K562 (cell line): ENCODE measurements around the gene DAB2. TPM values are rescaled to one million over a fixed set of nuclear protein-coding genes. Genes with fewer than 3 reads are reported as not detected.

ENCODE experiments used
- ATAC-seq: fragments of 200-7000 bp; cut with Tn5 transposase; 3 replicates; pipeline ENCODE4 v1.9.1; 2020; ENCODE audit warnings: moderate library complexity
- BruUV-seq: library from RNA; stranded (reverse); fragments of 400-500 nt; replicated peaks from 2 replicates; lab custom pipeline; 2021; lab: Mats Ljungman, UMichigan
- CTCF ChIA-PET: fragments of 300-600 bp; formaldehyde crosslinking; extraction: SDS; loops from one replicate; lab custom pipeline; 2021; ENCODE audit warnings: low intra/inter-chr PET ratio; lab: Yijun Ruan, JAX
- POLR2A ChIA-PET: fragments of 300-600, 350-650 bp; sonication (Branson Sonifier 250); formaldehyde crosslinking; extraction: SDS; loops from one replicate; lab custom pipeline; 2021; ENCODE audit warnings: antibody characterized with exemption, inconsistent platforms; lab: Yijun Ruan, JAX
- DNase-seq, 4 experiments: peaks; one replicate each; pipeline versions ENCODE4 v3.0.0 to v3.0.0-alpha.2; 2011 to 2018; ENCODE audit warnings: low spot score in 3 of 4, mixed read lengths in 3 of 4; ENCODE audit errors: extremely low read depth in 1 of 4
- FAIRE-seq: peaks from 2 replicates; lab custom pipeline; 2011; peaks lifted over from hg19 to GRCh38; lab: Jason Lieb, UNC
- H2AFZ ChIP-seq: 2 replicates; pipeline ENCODE4 v1.6.0; 2011; ENCODE audit warnings: low read depth, low read length, control low read depth, inconsistent platforms
- H3K27ac ChIP-seq: fragments of 200-600 bp; 3 replicates; pipeline ENCODE4 v1.8.0; 2011; ENCODE audit warnings: low read depth, mild to moderate bottlenecking, control low read depth, inconsistent platforms, low read length, moderate library complexity, mixed read lengths; ENCODE audit errors: extremely low read depth
- H3K27me3 ChIP-seq, 2 experiments: fragments of 300-600 bp in 1 of 2; 2 replicates in 1 of 2; 3 replicates in 1 of 2; pipeline versions ENCODE4 v1.6.0 to v1.8.0; 2011; ENCODE audit warnings: inconsistent platforms in 2 of 2, low read length in 2 of 2, mild to moderate bottlenecking in 1 of 2, mixed read lengths in 1 of 2, moderate library complexity in 1 of 2; ENCODE audit not compliant: control insufficient read depth in 2 of 2, insufficient read depth in 2 of 2
- H3K36me3 ChIP-seq: fragments of 300-600 bp; 3 replicates; pipeline ENCODE4 v1.8.0; 2011; ENCODE audit warnings: mild to moderate bottlenecking, low read length, inconsistent platforms; ENCODE audit not compliant: control insufficient read depth, insufficient read depth
- H3K4me1 ChIP-seq, 2 experiments: fragments of 200-600 bp in 1 of 2; replicated peaks in 1 of 2; 2 replicates in 1 of 2; 3 replicates in 1 of 2; pipeline versions ENCODE4 v1.5.1 to v1.8.0; 2011; ENCODE audit warnings: inconsistent platforms in 2 of 2, low read length in 2 of 2, mild to moderate bottlenecking in 1 of 2, mixed read lengths in 1 of 2, moderate library complexity in 1 of 2; ENCODE audit not compliant: control insufficient read depth in 2 of 2, insufficient read depth in 2 of 2
- H3K4me2 ChIP-seq: 2 replicates; pipeline ENCODE4 v1.6.1; 2011; ENCODE audit warnings: low read length, control low read depth, inconsistent platforms, mixed read lengths; ENCODE audit not compliant: insufficient read depth
- H3K4me3 ChIP-seq: fragments of 200-600 bp; sonication (generic), shearing (Covaris generic); 2 replicates; pipeline ENCODE4 v1.5.1; 2016; ENCODE audit warnings: control low read depth, inconsistent platforms
- H3K79me2 ChIP-seq: fragments of 200-600 bp; 3 replicates; pipeline ENCODE4 v1.8.0; 2011; ENCODE audit warnings: low read length, inconsistent platforms; ENCODE audit not compliant: control insufficient read depth, insufficient read depth
- H3K9ac ChIP-seq, 2 experiments: 2 replicates each; pipeline versions ENCODE4 v1.6.0 to v1.6.1; 2011; ENCODE audit warnings: low read depth in 2 of 2, low read length in 2 of 2, control low read depth in 1 of 2, inconsistent platforms in 1 of 2, mild to moderate bottlenecking in 1 of 2, mixed read lengths in 1 of 2; ENCODE audit not compliant: insufficient read depth in 1 of 2
- H3K9me1 ChIP-seq: one replicate; pipeline ENCODE4 v1.6.0; 2011; ENCODE audit warnings: inconsistent platforms, mild to moderate bottlenecking, low read length, moderate library complexity; ENCODE audit not compliant: control insufficient read depth, insufficient read depth
- H3K9me3 ChIP-seq: replicated peaks from 2 replicates; pipeline ENCODE4 v1.5.1; 2011; ENCODE audit warnings: low read depth, low read length, inconsistent platforms; ENCODE audit not compliant: control insufficient read depth, insufficient read depth
- H4K20me1 ChIP-seq: replicated peaks from 2 replicates; pipeline ENCODE4 v1.6.1; 2011; ENCODE audit warnings: low read length, inconsistent platforms, mixed read lengths; ENCODE audit not compliant: control insufficient read depth, insufficient read depth
- ARHGAP35 ChIP-seq: fragments of 450-650 bp; IDR thresholded peaks from 2 replicates; pipeline ENCODE4 v1.6.1; 2018; ENCODE audit not compliant: partially characterized antibody
- CEBPB ChIP-seq: fragments of 450-650 bp; IDR thresholded peaks from 2 replicates; pipeline ENCODE4 v1.6.1; 2016; ENCODE audit warnings: missing genetic modification characterization, missing compliant biosample characterization
- HNRNPH1 ChIP-seq: fragments of 200-400 bp; formaldehyde crosslinking; optimal IDR thresholded peaks from 2 replicates; pipeline ENCODE3; 2017; ENCODE audit warnings: low read depth, mild to moderate bottlenecking, low read length, moderate library complexity
- NELFE ChIP-seq: IDR thresholded peaks from 2 replicates; pipeline ENCODE4 v1.6.1; 2011; ENCODE audit warnings: mild to moderate bottlenecking; ENCODE audit not compliant: insufficient read depth, insufficient read length
- NFE2L1 ChIP-seq: fragments of 450-650 bp; IDR thresholded peaks from 2 replicates; pipeline ENCODE4 v1.6.1; 2016; ENCODE audit warnings: missing genetic modification characterization, low read depth, mild to moderate bottlenecking, missing compliant biosample characterization, moderate library complexity, borderline replicate concordance
- POLR3A ChIP-seq: IDR thresholded peaks from 2 replicates; pipeline ENCODE4 v1.6.1; 2011; ENCODE audit warnings: borderline replicate concordance, mild to moderate bottlenecking, moderate library complexity; ENCODE audit not compliant: insufficient read length, insufficient read depth; ENCODE audit errors: extremely low read depth
- RAD21 ChIP-seq, 2 experiments: fragments of 250-450 bp in 1 of 2; fragments of 450-650 bp in 1 of 2; sonication (Bioruptor Pico) in 1 of 2; formaldehyde crosslinking in 1 of 2; IDR thresholded peaks in 1 of 2; conservative IDR thresholded peaks in 1 of 2; 2 replicates each; pipeline versions ENCODE4 v1.4.0 to v1.8.0; 2020 to 2022; ENCODE audit warnings: mild to moderate bottlenecking in 2 of 2, moderate library complexity in 1 of 2
- RFX1 ChIP-seq: fragments of 450-650 bp; IDR thresholded peaks from 2 replicates; pipeline ENCODE4 v1.6.1; 2016; ENCODE audit warnings: mild to moderate bottlenecking, moderate library complexity
- SFPQ ChIP-seq: fragments of 200-400 bp; formaldehyde crosslinking; IDR thresholded peaks from 2 replicates; pipeline ENCODE4 v1.6.1; 2017; ENCODE audit warnings: mild to moderate bottlenecking, low read depth, low read length, moderate library complexity
- YY1 ChIP-seq, 3 experiments: IDR thresholded peaks; 2 replicates each; pipeline ENCODE4 v1.6.1; 2011; ENCODE audit warnings: low read length in 2 of 3, mild to moderate bottlenecking in 2 of 3, moderate library complexity in 2 of 3, borderline replicate concordance in 1 of 3, control low read depth in 1 of 3, low read depth in 1 of 3; ENCODE audit not compliant: insufficient read depth in 3 of 3, insufficient replicate concordance in 2 of 3, control insufficient read depth in 1 of 3, insufficient read length in 1 of 3; ENCODE audit errors: extremely low read depth in 1 of 3
- ZNF140 ChIP-seq: fragments of 250-450 bp; sonication (Bioruptor Pico); IDR thresholded peaks from 2 replicates; pipeline ENCODE4 v1.8.0; 2021; ENCODE audit warnings: moderate library complexity, mild to moderate bottlenecking, inconsistent platforms
- ZNF175 ChIP-seq: fragments of 200-800 bp; sonication (Bioruptor generic); IDR thresholded peaks from 2 replicates; pipeline ENCODE4 v1.6.1; 2016; ENCODE audit warnings: low read depth, mild to moderate bottlenecking, missing genetic modification characterization, missing compliant biosample characterization
- ZNF655 ChIP-seq: fragments of 250-450 bp; sonication (Bioruptor Pico); IDR thresholded peaks from 2 replicates; pipeline ENCODE4 v1.5.0; 2021
- ZNF696 ChIP-seq: fragments of 250-450 bp; sonication (Bioruptor Pico); conservative IDR thresholded peaks from 2 replicates; pipeline ENCODE4 v1.4.0; 2020; ENCODE audit warnings: mild to moderate bottlenecking, moderate library complexity
- WGBS: fragments of 100-300 bp; shearing (Covaris generic); methylation state at CpG from one replicate; pipeline ENCODE4 v1.1.6; 2016; ENCODE audit warnings: low coverage, mixed read lengths; ENCODE audit not compliant: insufficient coverage; ENCODE audit errors: missing lambda C conversion rate; 5-methylcytosine and 5-hydroxymethylcytosine counted together
- in situ Hi-C: fragments of 300-500 bp; cut with MboI; formaldehyde crosslinking; loops from 4 replicates; pipeline ENCODE4 v1.15.0; 2018; ENCODE audit warnings: inconsistent platforms, mixed read lengths
- intact Hi-C: fragments of 100-400 bp; cut with micrococcal nuclease; formaldehyde crosslinking; loops from 2 replicates; pipeline ENCODE4 v1.14.2; 2022
- polyA plus RNA-seq, 8 experiments: library from polyadenylated mRNA; depleted of rRNA in 4 of 8; stranded (reverse) in 5 of 8; unstranded in 3 of 8; fragments of >200 nt; fragmentation: Nextera tagmentation in 2 of 8; fragmentation: Illumina TruSeq in 1 of 8; extraction: Ambion mirVana in 2 of 8; extraction: Trizol in 1 of 8; gene quantifications; 2 replicates each; pipeline versions ENCODE4 v1.2.1 to v1.2.3, GENCODE V29; 2011 to 2014; ENCODE audit warnings: inconsistent platforms in 1 of 8, missing spikeins in 1 of 8
- total RNA-seq, 7 experiments: library from RNA; depleted of rRNA in 6 of 7; stranded (reverse); fragments of >200 nt in 6 of 7; fragmentation: Illumina TruSeq in 2 of 7; extraction: Trizol in 2 of 7; gene quantifications; 2 replicates each; pipeline versions ENCODE4 v1.2.1 to v1.2.3, GENCODE V29; 2011 to 2021; ENCODE audit warnings: low replicate concordance in 1 of 7

Gene DAB2
- total and polyA plus RNA-seq, 9 of the 15 experiments (the other 6 are each of a cell fraction or from before 2014, with no cell fraction given) = 6.6 to 29.9 (median 24.1) TPM

GRCh38 chr5:39420482-39421145 lies 4.2 kb downstream of the DAB2 start:
- no peak overlapping the region for H3K4me2 ChIP-seq
- no peak overlapping the region for H3K9ac ChIP-seq
- no peaks in the 10 kb centered on the region for H3K36me3 ChIP-seq
- ATAC-seq (no peak), DNase-seq (no peak), FAIRE-seq (no peak)
- H3K4me1 ChIP-seq = peaks cover 10 to 30% of the 10 kb centered on the region in 2 experiments; a peak in 4 of 5 replicates
- H3K27ac ChIP-seq = no peak overlapping the region
- POLR2A ChIA-PET = interaction anchor here (0.9 to 6.2 kb wide), 3 partner anchors 8 to 45 kb away, joined by 3 to 84 read pairs (median 3); no protein-coding TSS in a partner anchor
- no peaks in the 10 kb centered on the region for H4K20me1 ChIP-seq
- no peaks in the 10 kb centered on the region for H3K9me3 ChIP-seq
- no peak overlapping the region for H2AFZ ChIP-seq
- 37% methylated on average over 6 of the region's 6 CpGs for WGBS
- CTCF ChIA-PET = no interaction called here
- intact Hi-C loops (loop anchor here (10.0 kb wide), 1 partner anchor 1414 kb away; the partner anchor contains the start of gene RPL37), in situ Hi-C loops (no loop called here)
- H3K4me3 ChIP-seq = no peak overlapping the region
- H3K9me1 ChIP-seq = no peaks in the 10 kb centered on the region
- no peaks in the 10 kb centered on the region for H3K27me3 ChIP-seq
- no TSS peak for BruUV-seq
- peaks cover 10% of the 10 kb centered on the region; the same call in 2 of the 3 replicates for H3K79me2 ChIP-seq
- TF ChIP-seq ZNF655 (CRISPR knock-in tag) (no peak), ZNF696 (CRISPR knock-in tag) (no peak), POLR3A (no peak), NELFE (no peak), SFPQ (no peak), CEBPB (tag) (0 out of 2 replicates have a peak, but pooled peaks have one; percentile 25), RFX1 (peak; percentile 87), HNRNPH1 (no peak), ARHGAP35 (no peak), RAD21 (CRISPR knock-in tag; conservative IDR thresholded peaks at IDR 0.05 in 1 of 2, IDR thresholded peaks at IDR 0.05 in 1 of 2) (peak in 1 of 2 experiments; percentile 2; a peak in 1 of 4 replicates), ZNF175 (CRISPR knock-in tag) (no peak), NFE2L1 (no peak), ZNF140 (CRISPR knock-in tag) (no peak), YY1 (IDR thresholded peaks at IDR 0.05; ENCODE audit: borderline replicate concordance in 1 of 3, control insufficient read depth in 1 of 3, extremely low read depth in 1 of 3, insufficient read depth in 3 of 3, insufficient read length in 1 of 3, insufficient replicate concordance in 2 of 3, low read depth in 1 of 3, low read length in 2 of 3) (no peak)
